AG04450 (cell line): ENCODE results near the gene RPS14. TPM values are rescaled to one million over a fixed set of nuclear protein-coding genes. Genes with fewer than 3 reads are reported as not detected.

Experiments used
- CTCF ChIA-PET: fragments of 300-600, 350-600 bp; formaldehyde crosslinking; extraction: SDS; loops from one replicate; lab custom pipeline; 2022; ENCODE audit warnings: antibody characterized with exemption, inconsistent platforms; lab: Charles Lee
- POLR2A ChIA-PET: fragments of 350-600 bp; formaldehyde crosslinking; extraction: SDS; loops from one replicate; lab custom pipeline; 2021; ENCODE audit warnings: antibody characterized with exemption, inconsistent platforms; lab: Yijun Ruan, JAX
- DNase-seq: peaks from one replicate; pipeline ENCODE4 v3.0.0-alpha.2; 2011; ENCODE audit warnings: low read depth, low spot score
- H3K27ac ChIP-seq: one replicate; pipeline ENCODE4 v1.5.1; 2012; ENCODE audit warnings: low read depth, low read length, control low read depth
- H3K27me3 ChIP-seq: one replicate; pipeline ENCODE4 v1.6.0; 2012; ENCODE audit warnings: low read length; ENCODE audit not compliant: control insufficient read depth, insufficient read depth
- H3K4me3 ChIP-seq: 2 replicates; pipeline ENCODE4 v1.5.1; 2011; ENCODE audit warnings: mild to moderate bottlenecking, low read depth, low read length, control low read depth
- H3K9me3 ChIP-seq: 2 replicates; pipeline ENCODE4 v1.5.1; 2012; ENCODE audit warnings: low read length; ENCODE audit not compliant: control insufficient read depth, insufficient read depth
- CTCF ChIP-seq: IDR thresholded peaks from 2 replicates; pipeline ENCODE4 v1.5.1; 2011; ENCODE audit warnings: low read depth, low read length, control low read depth, inconsistent platforms
- polyA plus RNA-seq: library from polyadenylated mRNA; depleted of rRNA; stranded (reverse); fragments of >200 nt; gene quantifications from 2 replicates; pipeline ENCODE4 v1.2.3, GENCODE V29; 2011; rRNA removed

RPS14 gene
- polyA plus RNA-seq, 1 experiment, result 3,620 TPM

DNA sequence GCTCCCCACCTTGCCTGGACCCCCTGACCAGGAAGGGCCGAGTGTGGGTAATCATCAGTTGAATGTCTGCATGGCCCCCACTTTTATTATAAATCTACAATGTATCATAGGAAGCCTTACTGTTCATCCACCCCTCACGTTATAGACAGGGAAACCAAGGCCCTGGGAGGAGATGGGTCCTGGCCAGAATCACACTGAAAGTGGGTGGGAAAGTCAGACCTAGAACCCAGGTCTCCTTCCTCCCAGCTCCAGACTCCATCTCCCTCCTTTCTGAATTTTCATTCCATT is 53.9 kb downstream of the RPS14 start:
- no peaks in the 10 kb centered on the region for H3K27me3 ChIP-seq
- DNase-seq, result no peak
- H3K4me3 ChIP-seq, result no peak overlapping the region
- H3K27ac ChIP-seq, result no peak overlapping the region
- ChIA-PET CTCF (no interaction called here), POLR2A (no interaction called here)
- no peaks in the 10 kb centered on the region for H3K9me3 ChIP-seq
- no peak for TF ChIP-seq CTCF

DNA sequence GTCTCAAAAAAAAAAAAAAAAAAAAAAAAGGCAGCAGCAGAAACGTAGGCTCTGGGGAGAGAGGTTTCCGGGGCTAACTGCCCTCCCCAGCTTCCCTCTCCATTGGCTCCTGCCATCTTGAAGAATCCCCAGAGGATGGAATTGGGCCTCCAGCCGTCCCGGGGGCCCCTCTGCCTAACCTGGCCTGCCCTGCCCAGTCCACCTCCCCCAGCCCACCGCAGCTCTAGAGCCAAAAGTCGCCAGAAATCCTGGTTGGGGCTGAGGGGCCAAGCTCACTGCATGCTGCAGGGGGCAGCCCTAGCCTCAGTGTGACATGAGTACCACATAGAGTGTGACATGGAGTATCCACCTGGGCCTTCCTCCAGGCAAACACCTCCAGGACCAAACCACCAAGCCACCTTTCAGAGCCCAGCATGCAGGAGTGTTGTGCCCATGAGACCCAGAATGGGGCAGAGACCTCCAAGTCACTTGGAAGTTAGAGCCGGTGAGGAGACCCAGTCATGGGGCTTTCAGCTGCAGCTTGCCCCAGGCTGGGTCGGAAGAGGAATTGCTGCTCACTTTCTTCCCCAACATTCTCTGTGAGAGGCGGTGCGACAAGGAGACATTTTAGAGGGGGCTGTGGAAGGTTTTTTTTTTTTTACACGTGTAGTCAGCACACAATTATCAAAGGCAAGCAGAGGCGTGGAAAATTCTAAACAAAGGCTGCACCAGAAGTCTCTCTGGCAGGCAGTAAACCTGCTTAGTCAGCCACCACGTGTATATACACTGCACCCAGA is 54.4 kb downstream of the RPS14 start:
- POLR2A ChIA-PET, result no interaction called here
- CTCF ChIA-PET, result interaction anchor here (0.7 kb wide), 1 partner anchor 40 kb away, joined by 3 read pairs; no protein-coding TSS in a partner anchor
- no peak for TF ChIP-seq CTCF
- H3K27me3 ChIP-seq, result no peaks in the 10 kb centered on the region
- no peaks in the 10 kb centered on the region for H3K9me3 ChIP-seq
- H3K4me3 ChIP-seq, result no peak overlapping the region
- DNase-seq, result no peak
- H3K27ac ChIP-seq, result no peak overlapping the region

DNA sequence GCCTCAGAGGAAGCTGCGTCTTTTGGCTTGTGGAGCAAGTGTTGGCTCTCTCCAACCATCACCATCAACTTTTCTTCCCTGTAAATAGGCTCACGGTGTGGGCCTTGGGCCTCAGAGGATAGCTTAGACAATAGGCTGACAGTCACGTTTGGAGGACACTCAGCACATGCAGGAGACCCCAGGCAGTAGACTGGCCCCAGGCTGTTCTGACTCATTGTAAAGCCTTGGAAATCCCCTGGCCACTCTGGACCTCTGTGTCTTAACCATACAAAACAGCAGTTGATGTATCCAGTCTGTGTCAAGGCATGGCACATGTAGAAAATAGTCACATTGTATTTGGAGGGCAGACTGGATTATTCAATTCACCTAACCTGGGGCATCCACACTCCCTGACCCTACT is 55.4 kb downstream of the RPS14 start:
- TF ChIP-seq CTCF, result no peak
- ChIA-PET CTCF (no interaction called here), POLR2A (no interaction called here)
- peak; percentile 16 for DNase-seq
- Histone ChIP-seq H3K27me3 (no peaks in the 10 kb centered on the region), H3K9me3 (no peaks in the 10 kb centered on the region), H3K4me3 (no peak overlapping the region), H3K27ac (peak overlapping the region; percentile 47)

- no peak overlapping the region for H3K4me3 ChIP-seq
- H3K27ac ChIP-seq, result no peak overlapping the region
- TF ChIP-seq CTCF, result no peak
- H3K27me3 ChIP-seq, result no peaks in the 10 kb centered on the region
- ChIA-PET CTCF (no interaction called here), POLR2A (no interaction called here)
- no peaks in the 10 kb centered on the region for H3K9me3 ChIP-seq
- DNase-seq, result no peak
Measured at GRCh38 chr5:150393096-150393645, 56.4 kb downstream of the RPS14 start.

DNA sequence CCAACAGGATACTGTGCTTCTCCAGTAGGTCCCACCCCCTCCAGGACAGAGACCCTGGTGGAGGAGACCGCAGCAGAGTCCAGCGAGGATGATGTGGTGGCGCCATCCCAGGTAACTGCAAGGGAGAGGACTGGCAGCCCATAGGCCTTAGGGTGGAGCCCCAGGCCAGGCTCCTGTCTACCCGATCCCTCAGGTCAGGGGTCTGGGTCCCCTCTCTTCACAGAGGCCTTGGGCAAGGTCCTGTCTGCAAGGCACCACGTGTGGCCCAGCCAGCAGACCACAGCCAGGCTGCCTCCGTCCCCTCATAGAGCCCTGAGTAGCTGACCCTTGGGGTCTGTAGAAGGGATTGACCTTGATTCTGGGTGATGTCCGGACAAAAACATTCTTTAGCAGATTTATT is 56.9 kb downstream of the RPS14 start:
- TF ChIP-seq CTCF, result no peak
- POLR2A ChIA-PET, result no interaction called here

More for the DNA sequence above, 56.9 kb downstream of the RPS14 start:
- Histone ChIP-seq H3K9me3 (no peaks in the 10 kb centered on the region), H3K27me3 (no peaks in the 10 kb centered on the region), H3K27ac (no peak overlapping the region), H3K4me3 (no peak overlapping the region)
- CTCF ChIA-PET, result no interaction called here
- no peak for DNase-seq

Other genes starting within 250 kb of the RPS14 start
- 0.37 and 0.46 TPM in 2 replicates for gene CAMK2A, start 160.0 kb downstream of the RPS14 start, polyA plus RNA-seq
- 11.3 and 15.8 TPM in 2 replicates for gene ARSI, start 146.8 kb downstream of the RPS14 start, polyA plus RNA-seq
- 6.5 and 9.8 TPM in 2 replicates for gene TCOF1, start 92.0 kb downstream of the RPS14 start, polyA plus RNA-seq
- 2.9 and 4.9 TPM in 2 replicates for gene CD74, start 36.8 kb downstream of the RPS14 start, polyA plus RNA-seq
- 52.2 and 63.2 TPM in 2 replicates for gene NDST1, start 58.4 kb upstream of the RPS14 start, polyA plus RNA-seq
- 10.1 and 12.7 TPM in 2 replicates for gene SYNPO, start 190.9 kb upstream of the RPS14 start, polyA plus RNA-seq
- 0.51 and 0.68 TPM in 2 replicates for gene MYOZ3, start 211.5 kb upstream of the RPS14 start, polyA plus RNA-seq